K562 (cell line): ENCODE data around the gene TADA1. TPM values are rescaled to one million over a fixed set of nuclear protein-coding genes. Genes with fewer than 3 reads are reported as not detected.

ENCODE experiments used
- ADNP ChIP-seq: fragments of 200-800 bp; sonication (Bioruptor generic); IDR thresholded peaks from 2 replicates; pipeline ENCODE4 v1.6.1; 2016; ENCODE audit warnings: missing genetic modification characterization, missing compliant biosample characterization
- ARID3A ChIP-seq: IDR thresholded peaks from 2 replicates; pipeline ENCODE4 v1.6.1; 2012; ENCODE audit warnings: low read depth, low read length, improper control_type of control experiment, borderline replicate concordance
- ARID4B ChIP-seq: sonication (generic); formaldehyde crosslinking; IDR thresholded peaks from 2 replicates; pipeline ENCODE4 v1.8.0; 2022; ENCODE audit warnings: mild to moderate bottlenecking, missing genetic modification reagents
- BCL6 ChIP-seq: fragments of 250-450 bp; sonication (Bioruptor Pico); IDR thresholded peaks from 2 replicates; pipeline ENCODE4 v1.4.0; 2020
- BRD4 ChIP-seq: fragments of 200-600 bp; sonication (generic); IDR thresholded peaks from 2 replicates; pipeline ENCODE4 v1.6.1; 2017; ENCODE audit warnings: inconsistent platforms
- E2F4 ChIP-seq: sonication (generic); formaldehyde crosslinking; IDR thresholded peaks from 2 replicates; pipeline ENCODE4 v1.8.0; 2022; ENCODE audit warnings: mild to moderate bottlenecking, low read depth, missing genetic modification reagents
- FOXA1 ChIP-seq: fragments of 450-650 bp; IDR thresholded peaks from 2 replicates; pipeline ENCODE4 v1.6.1; 2016; ENCODE audit warnings: mild to moderate bottlenecking, borderline replicate concordance
- NFATC3 ChIP-seq: fragments of 450-650 bp; IDR thresholded peaks from 2 replicates; pipeline ENCODE4 v1.6.1; 2017; ENCODE audit warnings: mild to moderate bottlenecking
- NRF1 ChIP-seq, 2 experiments: fragments of 450-650 bp; IDR thresholded peaks in 1 of 2; conservative IDR thresholded peaks in 1 of 2; 2 replicates each; pipeline ENCODE4 v1.6.1; 2014; ENCODE audit warnings: mild to moderate bottlenecking in 2 of 2
- SMC3 ChIP-seq: conservative IDR thresholded peaks from 2 replicates; pipeline ENCODE4 v1.6.1; 2011; ENCODE audit warnings: low read depth, low read length, improper control_type of control experiment; ENCODE audit not compliant: insufficient read depth
- ZBTB33 ChIP-seq: sonication (generic); formaldehyde crosslinking; IDR thresholded peaks from 2 replicates; pipeline ENCODE4 v1.8.1; 2023; ENCODE audit warnings: mild to moderate bottlenecking, missing genetic modification reagents
- ZBTB43 ChIP-seq: sonication (generic); formaldehyde crosslinking; IDR thresholded peaks from 2 replicates; pipeline ENCODE4 v1.8.0; 2023; ENCODE audit warnings: mild to moderate bottlenecking, missing genetic modification reagents
- ZFP91 ChIP-seq: sonication (generic); formaldehyde crosslinking; IDR thresholded peaks from 2 replicates; pipeline ENCODE4 v1.8.0; 2022; ENCODE audit warnings: mild to moderate bottlenecking, missing genetic modification reagents
- polyA plus RNA-seq, 8 experiments: library from polyadenylated mRNA; depleted of rRNA in 4 of 8; stranded (reverse) in 5 of 8; unstranded in 3 of 8; fragments of >200 nt; fragmentation: Nextera tagmentation in 2 of 8; fragmentation: Illumina TruSeq in 1 of 8; extraction: Ambion mirVana in 2 of 8; extraction: Trizol in 1 of 8; gene quantifications; 2 replicates each; pipeline versions ENCODE4 v1.2.1 to v1.2.3, GENCODE V29; 2011 to 2014; ENCODE audit warnings: inconsistent platforms in 1 of 8, missing spikeins in 1 of 8
- total RNA-seq, 7 experiments: library from RNA; depleted of rRNA in 6 of 7; stranded (reverse); fragments of >200 nt in 6 of 7; fragmentation: Illumina TruSeq in 2 of 7; extraction: Trizol in 2 of 7; gene quantifications; 2 replicates each; pipeline versions ENCODE4 v1.2.1 to v1.2.3, GENCODE V29; 2011 to 2021; ENCODE audit warnings: low replicate concordance in 1 of 7

Gene TADA1
- total and polyA plus RNA-seq, 9 of the 15 experiments (the other 6 are each of a cell fraction or from before 2014, with no cell fraction given), result 15.9 to 76.5 (median 28.7) TPM

- TF ChIP-seq ARID3A, result no peak
- peak; percentile 74 for TF ChIP-seq E2F4
- peak; percentile 38; the same call in 1 of the 2 replicates for TF ChIP-seq ARID4B
- 0 out of 2 replicates have a peak, but pooled peaks have one; percentile 34 for TF ChIP-seq ZBTB33 (CRISPR knock-in tag)
- no peak for TF ChIP-seq ADNP
- TF ChIP-seq ZBTB43, result peak; percentile 19; the same call in 1 of the 2 replicates
- TF ChIP-seq NFATC3, result no peak
- no peak for TF ChIP-seq ZFP91 (CRISPR knock-in tag)
- peak; percentile 78 to 82 for TF ChIP-seq NRF1 (conservative IDR thresholded peaks at IDR 0.05 in 1 of 2, IDR thresholded peaks at IDR 0.05 in 1 of 2)
- no peak; the same call in 1 of the 2 replicates for TF ChIP-seq BRD4
- TF ChIP-seq FOXA1, result no peak
- TF ChIP-seq BCL6, result no peak
- TF ChIP-seq SMC3, result 0 out of 2 replicates have a peak, but pooled peaks have one; percentile 24
Measured at GRCh38 chr1:166875734-166876539, at the start of gene TADA1 (continued).
